ENCODE results near the gene GRAMD1A.
A peak's percentile ranks its signal among the peaks of the same experiment; 100 is the strongest.
"Not testable (repeated sequence)": the region's sequence is repeated elsewhere in the genome, so short reads cannot be mapped to it uniquely, and the experiment has no call there.

The GRAMD1A gene

DNA sequence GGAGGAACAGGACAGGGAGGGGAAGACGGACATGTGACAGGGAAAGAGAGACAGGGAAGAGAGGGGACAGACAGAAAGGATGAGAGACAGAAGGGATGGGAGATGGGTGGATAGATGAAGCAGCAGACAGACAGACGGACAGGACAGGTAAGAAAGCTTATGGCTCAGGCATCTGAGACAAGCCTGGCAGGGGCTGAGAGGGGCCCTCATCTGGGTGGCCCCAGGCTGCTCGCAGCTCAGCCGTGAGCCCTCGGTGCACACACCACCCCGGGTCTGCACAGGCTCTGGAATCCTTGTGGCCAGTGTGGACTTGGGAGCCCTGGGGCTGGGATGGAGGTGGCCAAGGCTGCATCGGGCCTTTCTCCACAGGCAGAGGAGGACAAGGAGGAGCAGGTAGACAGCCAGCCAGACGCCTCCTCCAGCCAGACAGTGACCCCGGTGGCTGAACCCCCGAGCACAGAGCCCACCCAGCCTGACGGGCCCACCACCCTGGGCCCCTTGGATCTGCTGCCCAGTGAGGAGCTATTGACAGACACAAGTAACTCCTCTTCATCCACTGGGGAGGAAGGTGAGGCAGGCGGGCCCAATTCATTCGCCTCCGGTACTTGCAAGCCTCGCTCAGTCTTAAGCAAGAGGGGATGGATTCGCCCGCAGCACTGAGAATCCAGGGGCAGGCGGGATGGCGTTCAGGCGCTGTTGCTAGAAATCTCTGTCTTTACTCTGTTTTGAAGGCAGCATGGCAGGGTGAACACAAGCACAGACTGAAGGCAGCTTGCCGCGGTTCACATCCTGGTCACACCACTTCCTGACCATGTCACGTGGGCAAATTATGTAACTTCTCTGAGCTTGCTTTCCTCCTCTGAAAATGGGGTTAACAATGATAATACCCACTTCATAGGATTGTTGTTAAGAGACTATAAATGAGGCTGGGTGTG is 14.0 kb downstream of the GRAMD1A start:
- no peak overlapping the region for H3K4ac ChIP-seq (ENCODE audit: low read depth in 1 of 2, low read length in 2 of 2)
- no peak overlapping the region for H2AFZ ChIP-seq (ENCODE audit: low read depth, low read length)
- H3K4me1 ChIP-seq (ENCODE audit: control insufficient read depth, insufficient read depth, low read depth, low read length), result peaks cover 4% of the 10 kb centered on the region
- no peak overlapping the region for H2BK15ac ChIP-seq (ENCODE audit: low read depth, poor library complexity, severe bottlenecking)
- DNase-seq, result no peak
- no peaks in the 10 kb centered on the region for H3K27me3 ChIP-seq (ENCODE audit: control insufficient read depth in 1 of 2, insufficient read depth in 1 of 2, low read length in 2 of 2)
- no peak overlapping the region for H2BK5ac ChIP-seq (ENCODE audit: low read depth, low read length, poor library complexity, severe bottlenecking)
- no peak overlapping the region for H4K8ac ChIP-seq (ENCODE audit: low read length)
- H4K91ac ChIP-seq (ENCODE audit: low read length), result no peak overlapping the region
- H3K27ac ChIP-seq (ENCODE audit: low read length, poor library complexity, severe bottlenecking), result no peak overlapping the region
- no peak overlapping the region for H2AK5ac ChIP-seq (ENCODE audit: low read length, severe bottlenecking)
- no peak overlapping the region for H3K9ac ChIP-seq (ENCODE audit: low read length)
- no peak overlapping the region for H2BK12ac ChIP-seq (ENCODE audit: low read length in 2 of 2)
- no peak overlapping the region for H3K14ac ChIP-seq (ENCODE audit: low read length in 2 of 2)
- no peak overlapping the region for H3K4me3 ChIP-seq (ENCODE audit: insufficient read depth in 1 of 2, low read depth in 1 of 2, low read length in 2 of 2)
- no peak overlapping the region for H3K23ac ChIP-seq (ENCODE audit: low read length in 2 of 2)
- no peaks in the 10 kb centered on the region for H3K9me3 ChIP-seq (ENCODE audit: control insufficient read depth, low read length)
- H2BK120ac ChIP-seq (ENCODE audit: low read depth, low read length), result no peak overlapping the region
- WGBS, result 96% methylated on average over 22 of the region's 23 CpGs
- no peak overlapping the region for H3K4me2 ChIP-seq (ENCODE audit: low read length, poor library complexity, severe bottlenecking)
- H3K36me3 ChIP-seq (ENCODE audit: control insufficient read depth in 1 of 2, insufficient read depth in 2 of 2, low read depth in 1 of 2, low read length in 2 of 2), result peaks cover 73 to 86% of the 10 kb centered on the region in 2 experiments
- H3K18ac ChIP-seq (ENCODE audit: low read depth in 1 of 2, low read length in 2 of 2), result no peak overlapping the region
- peaks cover 31% of the 10 kb centered on the region for H3K79me1 ChIP-seq (replicated peaks; ENCODE audit: low read length, poor library complexity, severe bottlenecking)

DNA sequence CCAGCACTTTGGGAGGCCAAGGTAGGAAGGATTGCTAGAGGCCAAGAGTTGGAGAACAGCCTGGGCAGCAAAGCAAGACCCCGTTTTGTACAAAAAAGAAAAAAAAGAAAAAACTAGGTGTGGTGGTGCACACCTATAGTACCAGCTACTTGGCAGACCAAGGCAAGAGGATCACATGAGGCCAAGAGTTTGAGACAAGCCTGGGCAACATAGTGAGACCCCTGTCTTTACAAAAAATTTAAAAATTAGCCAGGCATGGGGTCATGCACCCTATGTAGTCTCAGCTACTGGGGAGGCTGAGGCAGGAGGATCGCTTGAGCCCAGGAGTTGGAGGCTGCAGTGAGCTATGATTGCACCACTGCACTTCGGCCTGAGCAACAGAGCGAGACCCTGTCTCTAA is 14.7 kb downstream of the GRAMD1A start:
- peaks cover 29% of the 10 kb centered on the region for H3K79me1 ChIP-seq (replicated peaks; ENCODE audit: low read length, poor library complexity, severe bottlenecking)
- H2BK12ac ChIP-seq (ENCODE audit: low read length in 2 of 2); H3K4me1 ChIP-seq (ENCODE audit: control insufficient read depth, insufficient read depth, low read depth, low read length); H2BK120ac ChIP-seq (ENCODE audit: low read depth, low read length); DNase-seq; H3K4ac ChIP-seq (ENCODE audit: low read depth in 1 of 2, low read length in 2 of 2); H3K4me2 ChIP-seq (ENCODE audit: low read length, poor library complexity, severe bottlenecking); H4K91ac ChIP-seq (ENCODE audit: low read length); H3K27ac ChIP-seq (ENCODE audit: low read length, poor library complexity, severe bottlenecking); H2AK5ac ChIP-seq (ENCODE audit: low read length, severe bottlenecking); H3K4me3 ChIP-seq (ENCODE audit: insufficient read depth in 1 of 2, low read depth in 1 of 2, low read length in 2 of 2); H3K27me3 ChIP-seq (ENCODE audit: control insufficient read depth in 1 of 2, insufficient read depth in 1 of 2, low read length in 2 of 2); H3K14ac ChIP-seq (ENCODE audit: low read length in 2 of 2); H2BK15ac ChIP-seq (ENCODE audit: low read depth, poor library complexity, severe bottlenecking); H3K18ac ChIP-seq (ENCODE audit: low read depth in 1 of 2, low read length in 2 of 2); H3K9ac ChIP-seq (ENCODE audit: low read length); H4K8ac ChIP-seq (ENCODE audit: low read length); H3K23ac ChIP-seq (ENCODE audit: low read length in 2 of 2); H2AFZ ChIP-seq (ENCODE audit: low read depth, low read length); H3K9me3 ChIP-seq (ENCODE audit: control insufficient read depth, low read length); H2BK5ac ChIP-seq (ENCODE audit: low read depth, low read length, poor library complexity, severe bottlenecking): not testable (repeated sequence)
- 89% methylated on average over 3 of the region's 4 CpGs for WGBS
- H3K36me3 ChIP-seq (ENCODE audit: control insufficient read depth in 1 of 2, insufficient read depth in 2 of 2, low read depth in 1 of 2, low read length in 2 of 2), result peaks cover 73 to 86% of the 10 kb centered on the region in 2 experiments

DNA sequence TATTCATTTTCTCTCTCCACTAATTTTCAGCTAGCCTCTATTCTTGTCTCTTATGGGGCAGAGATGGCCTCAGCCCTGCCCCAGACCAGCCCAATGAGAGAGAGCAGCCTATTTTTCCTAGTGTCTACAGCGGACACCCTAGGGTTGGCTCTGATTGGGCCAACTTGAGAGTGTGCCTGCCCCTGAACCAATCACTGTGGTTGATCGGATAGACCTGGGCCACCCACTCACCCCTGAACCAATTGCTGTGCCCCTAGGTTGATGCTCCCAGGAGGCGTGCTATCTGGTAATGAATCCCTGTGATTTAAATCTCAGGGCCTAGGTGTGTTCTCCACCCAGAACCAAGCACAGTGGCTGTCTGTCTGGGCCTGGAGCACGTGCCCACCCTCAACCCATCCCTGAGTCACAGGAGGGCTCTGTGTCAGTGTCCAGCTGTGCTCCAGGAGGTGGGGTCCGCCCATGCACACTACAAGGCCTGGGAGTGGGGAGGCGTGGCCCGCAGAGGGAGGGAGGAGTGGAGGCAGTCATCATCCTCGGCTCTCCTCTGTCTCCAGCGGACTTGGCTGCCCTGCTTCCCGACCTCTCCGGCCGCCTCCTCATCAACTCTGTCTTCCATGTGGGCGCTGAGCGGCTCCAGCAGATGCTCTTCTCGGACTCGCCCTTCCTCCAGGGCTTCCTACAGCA is 15.3 kb downstream of the GRAMD1A start:
- H3K4me1 ChIP-seq (ENCODE audit: control insufficient read depth, insufficient read depth, low read depth, low read length), result peaks cover 4% of the 10 kb centered on the region
- peak overlapping the region; percentile 36 for H3K9ac ChIP-seq (ENCODE audit: low read length)
- H2BK12ac ChIP-seq (ENCODE audit: low read length in 2 of 2), result no peak overlapping the region
- no peaks in the 10 kb centered on the region for H3K27me3 ChIP-seq (ENCODE audit: control insufficient read depth in 1 of 2, insufficient read depth in 1 of 2, low read length in 2 of 2)
- peaks cover 71 to 85% of the 10 kb centered on the region in 2 experiments for H3K36me3 ChIP-seq (ENCODE audit: control insufficient read depth in 1 of 2, insufficient read depth in 2 of 2, low read depth in 1 of 2, low read length in 2 of 2)
- no peak overlapping the region for H3K14ac ChIP-seq (ENCODE audit: low read length in 2 of 2)
- no peak overlapping the region for H3K23ac ChIP-seq (ENCODE audit: low read length in 2 of 2)
- no peak overlapping the region for H2BK15ac ChIP-seq (ENCODE audit: low read depth, poor library complexity, severe bottlenecking)
- no peak overlapping the region for H3K4me3 ChIP-seq (ENCODE audit: insufficient read depth in 1 of 2, low read depth in 1 of 2, low read length in 2 of 2)
- H3K9me3 ChIP-seq (ENCODE audit: control insufficient read depth, low read length), result no peaks in the 10 kb centered on the region
- no peak overlapping the region for H3K27ac ChIP-seq (ENCODE audit: low read length, poor library complexity, severe bottlenecking)
- H2AFZ ChIP-seq (ENCODE audit: low read depth, low read length), result no peak overlapping the region
- H3K79me1 ChIP-seq (replicated peaks; ENCODE audit: low read length, poor library complexity, severe bottlenecking), result peaks cover 29% of the 10 kb centered on the region
- DNase-seq, result peak; percentile 48
- no peak overlapping the region for H3K18ac ChIP-seq (ENCODE audit: low read depth in 1 of 2, low read length in 2 of 2)
- no peak overlapping the region for H2BK5ac ChIP-seq (ENCODE audit: low read depth, low read length, poor library complexity, severe bottlenecking)
- H2BK120ac ChIP-seq (ENCODE audit: low read depth, low read length), result no peak overlapping the region
- H4K8ac ChIP-seq (ENCODE audit: low read length), result no peak overlapping the region
- no peak overlapping the region for H3K4me2 ChIP-seq (ENCODE audit: low read length, poor library complexity, severe bottlenecking)
- H2AK5ac ChIP-seq (ENCODE audit: low read length, severe bottlenecking), result no peak overlapping the region
- no peak overlapping the region for H3K4ac ChIP-seq (ENCODE audit: low read depth in 1 of 2, low read length in 2 of 2)
- no peak overlapping the region for H4K91ac ChIP-seq (ENCODE audit: low read length)
- WGBS, result 85% methylated on average over 16 of the region's 16 CpGs

DNA sequence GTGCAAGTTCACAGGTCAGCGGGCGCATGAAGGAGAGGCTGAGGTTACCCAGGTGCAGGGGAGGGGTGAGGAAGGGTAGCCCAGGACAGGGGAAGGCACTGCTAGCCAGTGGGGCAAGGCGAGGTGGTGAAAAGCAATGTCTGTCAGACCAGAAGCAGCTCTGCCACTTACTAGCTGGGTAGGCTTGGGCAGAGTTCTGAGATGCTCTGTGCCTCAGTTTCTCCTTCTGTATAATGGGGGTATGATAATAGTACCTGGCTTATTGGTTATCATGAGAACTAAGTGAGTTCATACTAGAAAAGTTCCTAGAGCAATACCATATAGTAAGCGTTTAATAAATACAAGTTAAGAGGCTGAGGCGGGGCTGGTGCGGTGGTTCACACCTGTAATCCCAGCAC is 15.8 kb downstream of the GRAMD1A start:
- Histone ChIP-seq H3K27ac (ENCODE audit: low read length, poor library complexity, severe bottlenecking) (no peak overlapping the region), H3K4me2 (ENCODE audit: low read length, poor library complexity, severe bottlenecking) (no peak overlapping the region), H3K36me3 (ENCODE audit: control insufficient read depth in 1 of 2, insufficient read depth in 2 of 2, low read depth in 1 of 2, low read length in 2 of 2) (peaks cover 72 to 85% of the 10 kb centered on the region in 2 experiments), H2AFZ (ENCODE audit: low read depth, low read length) (no peak overlapping the region), H3K4me3 (ENCODE audit: insufficient read depth in 1 of 2, low read depth in 1 of 2, low read length in 2 of 2) (no peak overlapping the region), H3K9ac (ENCODE audit: low read length) (peak overlapping the region; percentile 19), H4K91ac (ENCODE audit: low read length) (no peak overlapping the region), H2BK12ac (ENCODE audit: low read length in 2 of 2) (no peak overlapping the region), H2AK5ac (ENCODE audit: low read length, severe bottlenecking) (no peak overlapping the region), H3K14ac (ENCODE audit: low read length in 2 of 2) (no peak overlapping the region), H4K8ac (ENCODE audit: low read length) (no peak overlapping the region), H3K27me3 (ENCODE audit: control insufficient read depth in 1 of 2, insufficient read depth in 1 of 2, low read length in 2 of 2) (no peaks in the 10 kb centered on the region), H2BK120ac (ENCODE audit: low read depth, low read length) (no peak overlapping the region), H2BK5ac (ENCODE audit: low read depth, low read length, poor library complexity, severe bottlenecking) (no peak overlapping the region), H3K23ac (ENCODE audit: low read length in 2 of 2) (no peak overlapping the region), H3K4ac (ENCODE audit: low read depth in 1 of 2, low read length in 2 of 2) (no peak overlapping the region), H2BK15ac (ENCODE audit: low read depth, poor library complexity, severe bottlenecking) (no peak overlapping the region), H3K18ac (ENCODE audit: low read depth in 1 of 2, low read length in 2 of 2) (no peak overlapping the region), H3K4me1 (ENCODE audit: control insufficient read depth, insufficient read depth, low read depth, low read length) (peaks cover 4% of the 10 kb centered on the region), H3K9me3 (ENCODE audit: control insufficient read depth, low read length) (no peaks in the 10 kb centered on the region), H3K79me1 (replicated peaks; ENCODE audit: low read length, poor library complexity, severe bottlenecking) (peaks cover 28% of the 10 kb centered on the region)
- 99% methylated on average over 6 of the region's 6 CpGs for WGBS
- no peak for DNase-seq

Measured in mesenchymal stem cell (in vitro differentiated cells and primary cell).